DOHH2 (cell line): Measurements from ENCODE around the gene KCNJ11.

Experiments
- EZH2phosphoT487 ChIP-seq: fragments of 200-600 bp; sonication (generic); IDR thresholded peaks from 2 replicates; pipeline ENCODE4 v1.6.1; 2017; ENCODE audit warnings: borderline replicate concordance, mild to moderate bottlenecking, antibody characterized with exemption, low read length, moderate library complexity, mixed read lengths
- TF ChIP-seq, protein P1 (sequence below): fragments of 200-600 bp; sonication (generic); IDR thresholded peaks from one replicate; pipeline ENCODE4 v1.5.1; 2014; ENCODE audit warnings: antibody characterized with exemption, mild to moderate bottlenecking, low read depth, low read length; ENCODE audit not compliant: poor library complexity, severe bottlenecking

DNA sequence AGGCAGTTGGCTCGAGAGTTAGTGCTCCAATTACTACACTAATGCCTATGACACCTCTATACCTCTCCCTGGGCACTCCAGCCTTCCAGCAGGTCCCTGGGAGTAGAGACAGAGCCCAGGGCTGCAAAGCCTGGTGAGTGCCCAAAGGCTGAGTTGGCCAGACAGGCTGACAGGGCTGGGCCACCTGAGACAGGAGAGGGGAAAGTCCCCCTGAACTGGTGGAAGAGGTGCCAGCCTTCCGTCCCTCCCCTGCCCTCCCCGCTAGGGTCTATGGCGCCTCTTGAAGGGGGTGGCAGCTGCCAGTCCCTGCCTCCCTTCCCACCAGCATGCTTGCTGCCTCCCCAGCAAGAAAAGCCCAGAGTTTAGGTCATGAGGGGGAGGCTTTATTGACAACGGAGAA lies 3.0 kb downstream of the KCNJ11 start:
- TF ChIP-seq, protein P1, sequence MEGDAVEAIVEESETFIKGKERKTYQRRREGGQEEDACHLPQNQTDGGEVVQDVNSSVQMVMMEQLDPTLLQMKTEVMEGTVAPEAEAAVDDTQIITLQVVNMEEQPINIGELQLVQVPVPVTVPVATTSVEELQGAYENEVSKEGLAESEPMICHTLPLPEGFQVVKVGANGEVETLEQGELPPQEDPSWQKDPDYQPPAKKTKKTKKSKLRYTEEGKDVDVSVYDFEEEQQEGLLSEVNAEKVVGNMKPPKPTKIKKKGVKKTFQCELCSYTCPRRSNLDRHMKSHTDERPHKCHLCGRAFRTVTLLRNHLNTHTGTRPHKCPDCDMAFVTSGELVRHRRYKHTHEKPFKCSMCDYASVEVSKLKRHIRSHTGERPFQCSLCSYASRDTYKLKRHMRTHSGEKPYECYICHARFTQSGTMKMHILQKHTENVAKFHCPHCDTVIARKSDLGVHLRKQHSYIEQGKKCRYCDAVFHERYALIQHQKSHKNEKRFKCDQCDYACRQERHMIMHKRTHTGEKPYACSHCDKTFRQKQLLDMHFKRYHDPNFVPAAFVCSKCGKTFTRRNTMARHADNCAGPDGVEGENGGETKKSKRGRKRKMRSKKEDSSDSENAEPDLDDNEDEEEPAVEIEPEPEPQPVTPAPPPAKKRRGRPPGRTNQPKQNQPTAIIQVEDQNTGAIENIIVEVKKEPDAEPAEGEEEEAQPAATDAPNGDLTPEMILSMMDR = no peak
- no peak for TF ChIP-seq EZH2phosphoT487
